Activated CD4-positive, alpha-beta T cell treated with anti-CD3 and anti-CD28 coated beads, Interleukin-2, amount 50 U/mL, for 1 hour (primary cell): ENCODE data around the gene GAS2.
"Not testable (repeated sequence)": the region's sequence is repeated elsewhere in the genome, so short reads cannot be mapped to it uniquely, and the experiment has no call there.

Source experiments
- DNase-seq: peaks from one replicate; pipeline ENCODE4 v3.0.0-alpha.2; 2020

Gene GAS2

GRCh38 chr11:22666325-22666687 lies at the start of gene GAS2:
Gene GAS2, plus strand, starts transcription at chr11:22666611. Its CDS starts 8,259 bp downstream, at chr11:22674870.
- DNase-seq = no peak

- DNase-seq = no peak
Measured at GRCh38 chr11:22617868-22618267, 48.5 kb upstream of the GAS2 start.

- peak; percentile 60 for DNase-seq
Measured at GRCh38 chr11:22624742-22625447, 41.5 kb upstream of the GAS2 start.

GRCh38 chr11:22625448-22626287 lies 40.7 kb upstream of the GAS2 start, which contains the start of gene FANCF:
Gene FANCF, minus strand, starts transcription at chr11:22625823. Its CDS starts 13 bp downstream, at chr11:22625810.
- DNase-seq = peak; percentile 91

GRCh38 chr11:22626573-22627239 lies 39.7 kb upstream of the GAS2 start:
- DNase-seq = no peak

- DNase-seq = no peak
Measured at GRCh38 chr11:22627421-22627820, 39.0 kb upstream of the GAS2 start.

- DNase-seq = no peak
Measured at GRCh38 chr11:22633354-22633902, 33.0 kb upstream of the GAS2 start.

- no peak for DNase-seq
Measured at GRCh38 chr11:22634897-22635629, 31.3 kb upstream of the GAS2 start.

- DNase-seq = no peak
Measured at GRCh38 chr11:22635689-22636088, 30.7 kb upstream of the GAS2 start.

GRCh38 chr11:22640862-22641261 lies 25.5 kb upstream of the GAS2 start:
- DNase-seq = no peak

GRCh38 chr11:22641559-22641958 lies 24.9 kb upstream of the GAS2 start:
- no peak for DNase-seq

GRCh38 chr11:22652346-22652745 lies 14.1 kb upstream of the GAS2 start:
- DNase-seq = not testable (repeated sequence)

- DNase-seq = no peak
Measured at GRCh38 chr11:22656130-22656529, 10.3 kb upstream of the GAS2 start.

- no peak for DNase-seq
Measured at GRCh38 chr11:22657101-22657694, 9.2 kb upstream of the GAS2 start.

GRCh38 chr11:22659783-22660182 lies 6.6 kb upstream of the GAS2 start:
- no peak for DNase-seq

GRCh38 chr11:22666688-22667439 lies 453 bp downstream of the GAS2 start:
- DNase-seq = no peak

GRCh38 chr11:22668005-22668796 lies 1.8 kb downstream of the GAS2 start:
- DNase-seq = no peak

GRCh38 chr11:22669368-22669767 lies 3.0 kb downstream of the GAS2 start:
- no peak for DNase-seq

GRCh38 chr11:22670830-22671229 lies 4.4 kb downstream of the GAS2 start:
- DNase-seq = no peak

- no peak for DNase-seq
Measured at GRCh38 chr11:22671751-22672150, 5.3 kb downstream of the GAS2 start.
